PC-3 (cell line): Measurements from ENCODE around the gene DRAP1. TPM values are rescaled to one million over a fixed set of nuclear protein-coding genes. Genes with fewer than 3 reads are reported as not detected.

Experiments used
- ATAC-seq: fragments of 200-7000 bp; cut with Tn5 transposase; 2 replicates; pipeline ENCODE4 v1.9.1; 2020; ENCODE audit warnings: mild to moderate bottlenecking, moderate library complexity
- BruUV-seq: library from RNA; stranded (reverse); fragments of 400-500 nt; replicated peaks from 2 replicates; lab custom pipeline; 2021; lab: Mats Ljungman, UMichigan
- CTCF ChIA-PET: fragments of 300-600 bp; sonication (Branson Sonifier 250); formaldehyde crosslinking; loops from one replicate; lab custom pipeline; 2022; ENCODE audit warnings: antibody characterized with exemption; lab: Charles Lee
- POLR2A ChIA-PET: fragments of 300-600 bp; sonication (Branson Sonifier 250); formaldehyde crosslinking; loops from one replicate; lab custom pipeline; 2022; ENCODE audit warnings: antibody characterized with exemption; ENCODE audit not compliant: unreplicated experiment; lab: Charles Lee
- DNase-seq: peaks from one replicate; pipeline ENCODE4 v3.0.0-alpha.2; 2015
- H2AFZ ChIP-seq: fragments of 300-600 bp; sonication (generic); 2 replicates; pipeline ENCODE4 v1.6.0; 2016; ENCODE audit warnings: antibody characterized with exemption, low read length
- H3F3A ChIP-seq: fragments of 300-600 bp; sonication (generic); one replicate; pipeline ENCODE4 v1.6.0; 2017; ENCODE audit warnings: antibody characterized with exemption, low read length, control low read depth, mild to moderate bottlenecking; ENCODE audit not compliant: unreplicated experiment
- H3K27ac ChIP-seq: fragments of 300-600 bp; sonication (generic); 2 replicates; pipeline ENCODE4 v1.5.1; 2016; ENCODE audit warnings: mild to moderate bottlenecking, low read length
- H3K27me3 ChIP-seq: fragments of 300-600 bp; sonication (generic); 2 replicates; pipeline ENCODE4 v1.6.1; 2016; ENCODE audit warnings: low read length, mixed read lengths
- H3K36me3 ChIP-seq: fragments of 300-600 bp; sonication (generic); 2 replicates; pipeline ENCODE4 v1.6.1; 2016; ENCODE audit warnings: low read depth, mixed run types, low read length, mixed read lengths
- H3K4me1 ChIP-seq: fragments of 300-600 bp; sonication (generic); 2 replicates; pipeline ENCODE4 v1.5.1; 2016; ENCODE audit warnings: low read length; ENCODE audit not compliant: insufficient read depth
- H3K4me2 ChIP-seq: fragments of 300-600 bp; sonication (generic); 2 replicates; pipeline ENCODE4 v1.6.0; 2016; ENCODE audit warnings: low read length
- H3K4me3 ChIP-seq: fragments of 300-600 bp; sonication (generic); 2 replicates; pipeline ENCODE4 v1.5.1; 2016; ENCODE audit warnings: mild to moderate bottlenecking, low read length, mixed read lengths
- H3K79me2 ChIP-seq: fragments of 300-600 bp; sonication (generic); 2 replicates; pipeline ENCODE4 v1.6.1; 2017; ENCODE audit warnings: low read length, mixed read lengths
- H3K9ac ChIP-seq: fragments of 300-600 bp; sonication (generic); 2 replicates; pipeline ENCODE4 v1.6.0; 2016; ENCODE audit warnings: mild to moderate bottlenecking, low read length
- H3K9me2 ChIP-seq: fragments of 300-600 bp; sonication (generic); replicated peaks from 2 replicates; pipeline ENCODE4 v1.6.1; 2016; ENCODE audit warnings: mixed run types, low read length, mixed read lengths
- H3K9me3 ChIP-seq: fragments of 300-600 bp; sonication (generic); 2 replicates; pipeline ENCODE4 v1.6.1; 2016; ENCODE audit warnings: low read length, mixed read lengths
- H4K20me1 ChIP-seq: fragments of 300-600 bp; sonication (generic); 2 replicates; pipeline ENCODE4 v1.6.1; 2016; ENCODE audit warnings: low read length, mixed read lengths
- EZH2 ChIP-seq: fragments of 300-600 bp; sonication (generic); IDR thresholded peaks from one replicate; pipeline ENCODE4 v1.6.1; 2017; ENCODE audit warnings: antibody characterized with exemption, mild to moderate bottlenecking, low read length; ENCODE audit not compliant: unreplicated experiment
- EZH2phosphoT487 ChIP-seq: fragments of 300-600 bp; sonication (generic); IDR thresholded peaks from 2 replicates; pipeline ENCODE4 v1.6.1; 2018; ENCODE audit warnings: mild to moderate bottlenecking, antibody characterized with exemption, low read length, borderline replicate concordance
- intact Hi-C: fragments of 100-400 bp; cut with micrococcal nuclease; formaldehyde crosslinking; loops from 2 replicates; pipeline ENCODE4 v1.9.0; 2023
- total RNA-seq: library from RNA; depleted of rRNA; stranded (reverse); fragments of >200 nt; gene quantifications from 2 replicates; pipeline ENCODE4 v1.2.3, GENCODE V29; 2014
- TF ChIP-seq, protein P1 (sequence below): fragments of 300-600 bp; sonication (generic); conservative IDR thresholded peaks from 2 replicates; pipeline ENCODE4 v1.5.1; 2017; ENCODE audit warnings: antibody characterized with exemption, low read depth, mild to moderate bottlenecking, low read length

DRAP1 gene
- total RNA-seq, 1 experiment from 2014 or later, result 944 TPM

DNA sequence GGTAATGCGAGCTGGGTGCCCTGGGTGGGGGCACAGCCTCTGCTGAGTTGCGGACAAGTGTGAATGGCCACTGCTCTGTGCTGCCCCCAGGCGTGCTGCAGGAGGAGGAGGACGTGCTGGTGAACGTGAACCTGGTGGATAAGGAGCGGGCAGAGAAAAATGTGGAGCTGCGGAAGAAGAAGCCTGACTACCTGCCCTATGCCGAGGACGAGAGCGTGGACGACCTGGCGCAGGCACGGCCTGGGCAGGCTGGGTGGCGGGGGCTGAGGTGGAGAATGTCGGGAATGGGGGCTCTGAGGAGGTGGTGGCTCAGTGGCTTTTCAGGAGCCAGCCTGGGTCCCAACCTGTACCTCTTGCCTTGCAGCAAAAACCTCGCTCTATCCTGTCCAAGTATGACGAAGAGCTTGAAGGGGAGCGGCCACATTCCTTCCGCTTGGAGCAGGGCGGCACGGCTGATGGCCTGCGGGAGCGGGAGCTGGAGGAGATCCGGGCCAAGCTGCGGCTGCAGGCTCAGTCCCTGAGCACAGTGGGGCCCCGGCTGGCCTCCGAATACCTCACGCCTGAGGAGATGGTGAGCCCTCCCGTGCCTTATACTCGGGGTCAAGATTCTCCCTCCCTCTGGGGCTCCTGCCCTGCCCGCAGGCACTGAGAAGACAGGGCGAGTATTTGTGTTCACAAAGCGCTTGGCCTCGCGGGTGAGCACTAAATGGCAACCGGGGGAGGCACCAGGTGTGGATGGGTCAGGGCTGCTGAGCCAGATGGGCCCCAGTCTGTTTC, 46.9 kb downstream of the DRAP1 start:
- Histone ChIP-seq H3K4me3 (no peak overlapping the region), H3F3A (no peaks in the 10 kb centered on the region), H2AFZ (no peak overlapping the region), H3K79me2 (peaks cover 38% of the 10 kb centered on the region), H3K9me2 (no peaks in the 10 kb centered on the region), H3K4me2 (no peak overlapping the region), H3K9me3 (no peaks in the 10 kb centered on the region), H3K27me3 (no peaks in the 10 kb centered on the region), H4K20me1 (peaks cover 5% of the 10 kb centered on the region; the same call in 1 of the 2 replicates), H3K4me1 (peaks cover 8% of the 10 kb centered on the region), H3K36me3 (peaks cover 52% of the 10 kb centered on the region), H3K9ac (no peak overlapping the region), H3K27ac (no peak overlapping the region)
- intact Hi-C loops, result no loop called here
- ChIA-PET POLR2A (no interaction called here), CTCF (no interaction called here)
- no peak for TF ChIP-seq EZH2phosphoT487
- TF ChIP-seq, protein P1, sequence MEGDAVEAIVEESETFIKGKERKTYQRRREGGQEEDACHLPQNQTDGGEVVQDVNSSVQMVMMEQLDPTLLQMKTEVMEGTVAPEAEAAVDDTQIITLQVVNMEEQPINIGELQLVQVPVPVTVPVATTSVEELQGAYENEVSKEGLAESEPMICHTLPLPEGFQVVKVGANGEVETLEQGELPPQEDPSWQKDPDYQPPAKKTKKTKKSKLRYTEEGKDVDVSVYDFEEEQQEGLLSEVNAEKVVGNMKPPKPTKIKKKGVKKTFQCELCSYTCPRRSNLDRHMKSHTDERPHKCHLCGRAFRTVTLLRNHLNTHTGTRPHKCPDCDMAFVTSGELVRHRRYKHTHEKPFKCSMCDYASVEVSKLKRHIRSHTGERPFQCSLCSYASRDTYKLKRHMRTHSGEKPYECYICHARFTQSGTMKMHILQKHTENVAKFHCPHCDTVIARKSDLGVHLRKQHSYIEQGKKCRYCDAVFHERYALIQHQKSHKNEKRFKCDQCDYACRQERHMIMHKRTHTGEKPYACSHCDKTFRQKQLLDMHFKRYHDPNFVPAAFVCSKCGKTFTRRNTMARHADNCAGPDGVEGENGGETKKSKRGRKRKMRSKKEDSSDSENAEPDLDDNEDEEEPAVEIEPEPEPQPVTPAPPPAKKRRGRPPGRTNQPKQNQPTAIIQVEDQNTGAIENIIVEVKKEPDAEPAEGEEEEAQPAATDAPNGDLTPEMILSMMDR, result no peak
- no peak for TF ChIP-seq EZH2
- DNase-seq (no peak), ATAC-seq (no peak)
- TSS peak; percentile 14 for BruUV-seq

DNA sequence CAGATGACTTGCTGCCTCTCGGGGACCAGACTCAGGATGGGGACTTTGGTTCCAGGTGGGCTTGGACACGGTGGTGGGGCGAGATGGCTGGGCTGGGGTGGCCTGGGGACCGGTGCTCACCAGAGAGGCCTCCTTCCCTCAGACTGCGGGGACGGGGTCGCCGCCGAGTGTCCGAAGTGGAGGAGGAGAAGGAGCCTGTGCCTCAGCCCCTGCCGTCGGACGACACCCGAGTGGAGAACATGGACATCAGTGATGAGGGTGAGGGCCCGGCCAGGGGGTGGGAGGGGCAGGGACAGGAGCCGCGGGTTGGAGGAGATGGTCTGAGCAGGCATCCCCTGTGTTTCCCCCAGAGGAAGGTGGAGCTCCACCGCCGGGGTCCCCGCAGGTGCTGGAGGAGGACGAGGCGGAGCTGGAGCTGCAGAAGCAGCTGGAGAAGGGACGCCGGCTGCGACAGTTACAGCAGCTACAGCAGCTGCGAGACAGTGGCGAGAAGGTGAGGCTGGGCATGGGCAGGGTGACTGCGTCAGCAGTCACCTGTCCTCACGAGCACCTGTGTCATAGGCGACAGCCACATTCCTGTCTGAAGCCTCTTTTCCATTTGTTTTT, 48.2 kb downstream of the DRAP1 start:
- no peak for ATAC-seq
- H3K36me3 ChIP-seq, result peaks cover 58% of the 10 kb centered on the region

More for the DNA sequence above, 48.2 kb downstream of the DRAP1 start:
- no peak overlapping the region for H2AFZ ChIP-seq
- ChIA-PET CTCF (no interaction called here), POLR2A (no interaction called here)
- no peaks in the 10 kb centered on the region for H3K27me3 ChIP-seq
- DNase-seq, result no peak
- no TSS peak for BruUV-seq
- peaks cover 29% of the 10 kb centered on the region for H3K79me2 ChIP-seq
- no peak overlapping the region for H3K4me2 ChIP-seq
- peaks cover 8% of the 10 kb centered on the region for H3K4me1 ChIP-seq
- no peak overlapping the region for H3K4me3 ChIP-seq
- H3K9ac ChIP-seq, result no peak overlapping the region
- no peaks in the 10 kb centered on the region for H3K9me3 ChIP-seq
- intact Hi-C loops, result no loop called here
- no peak overlapping the region for H3K27ac ChIP-seq
- peaks cover 5% of the 10 kb centered on the region; the same call in 1 of the 2 replicates for H4K20me1 ChIP-seq
- no peaks in the 10 kb centered on the region for H3F3A ChIP-seq
- no peaks in the 10 kb centered on the region for H3K9me2 ChIP-seq
- TF ChIP-seq EZH2phosphoT487, result no peak
- TF ChIP-seq, protein P1, result no peak
- TF ChIP-seq EZH2, result no peak
